PFSK-1 (cell line): ENCODE measurements around the gene NR4A3.

ENCODE experiments used
- FOXP2 ChIP-seq: optimal IDR thresholded peaks from 2 replicates; pipeline ENCODE3; 2011; ENCODE audit warnings: borderline replicate concordance, control low read depth, inconsistent platforms; ENCODE audit not compliant: insufficient read depth; ENCODE audit errors: extremely low read length, extremely low read depth
- POLR2AphosphoS5 ChIP-seq: IDR thresholded peaks from 2 replicates; pipeline ENCODE4 v1.6.1; 2012; ENCODE audit warnings: low read depth, mild to moderate bottlenecking, control low read depth, low read length, moderate library complexity
- SIN3A ChIP-seq: IDR thresholded peaks from 2 replicates; pipeline ENCODE4 v1.6.1; 2012; ENCODE audit warnings: mild to moderate bottlenecking, low read length, moderate library complexity, borderline replicate concordance; ENCODE audit not compliant: insufficient read depth
- TAF1 ChIP-seq: IDR thresholded peaks from 2 replicates; pipeline ENCODE4 v1.6.1; 2012; ENCODE audit warnings: low read length, control low read depth, borderline replicate concordance; ENCODE audit not compliant: insufficient read depth
- TF ChIP-seq, protein P1 (sequence below), 2 experiments: IDR thresholded peaks; 2 replicates each; pipeline versions ENCODE4 v1.6.1 to v1.8.0; 2011 to 2012; ENCODE audit warnings: low read depth in 2 of 2, low read length in 2 of 2, control low read depth in 1 of 2, inconsistent platforms in 1 of 2, mild to moderate bottlenecking in 1 of 2, moderate library complexity in 1 of 2; ENCODE audit not compliant: insufficient read depth in 1 of 2

The NR4A3 gene

GRCh38 chr9:99905833-99906402, 84.2 kb downstream of the NR4A3 start:
- TF ChIP-seq POLR2AphosphoS5 (no peak), TAF1 (no peak), FOXP2 (no peak), SIN3A (no peak)
- TF ChIP-seq, protein P1, sequence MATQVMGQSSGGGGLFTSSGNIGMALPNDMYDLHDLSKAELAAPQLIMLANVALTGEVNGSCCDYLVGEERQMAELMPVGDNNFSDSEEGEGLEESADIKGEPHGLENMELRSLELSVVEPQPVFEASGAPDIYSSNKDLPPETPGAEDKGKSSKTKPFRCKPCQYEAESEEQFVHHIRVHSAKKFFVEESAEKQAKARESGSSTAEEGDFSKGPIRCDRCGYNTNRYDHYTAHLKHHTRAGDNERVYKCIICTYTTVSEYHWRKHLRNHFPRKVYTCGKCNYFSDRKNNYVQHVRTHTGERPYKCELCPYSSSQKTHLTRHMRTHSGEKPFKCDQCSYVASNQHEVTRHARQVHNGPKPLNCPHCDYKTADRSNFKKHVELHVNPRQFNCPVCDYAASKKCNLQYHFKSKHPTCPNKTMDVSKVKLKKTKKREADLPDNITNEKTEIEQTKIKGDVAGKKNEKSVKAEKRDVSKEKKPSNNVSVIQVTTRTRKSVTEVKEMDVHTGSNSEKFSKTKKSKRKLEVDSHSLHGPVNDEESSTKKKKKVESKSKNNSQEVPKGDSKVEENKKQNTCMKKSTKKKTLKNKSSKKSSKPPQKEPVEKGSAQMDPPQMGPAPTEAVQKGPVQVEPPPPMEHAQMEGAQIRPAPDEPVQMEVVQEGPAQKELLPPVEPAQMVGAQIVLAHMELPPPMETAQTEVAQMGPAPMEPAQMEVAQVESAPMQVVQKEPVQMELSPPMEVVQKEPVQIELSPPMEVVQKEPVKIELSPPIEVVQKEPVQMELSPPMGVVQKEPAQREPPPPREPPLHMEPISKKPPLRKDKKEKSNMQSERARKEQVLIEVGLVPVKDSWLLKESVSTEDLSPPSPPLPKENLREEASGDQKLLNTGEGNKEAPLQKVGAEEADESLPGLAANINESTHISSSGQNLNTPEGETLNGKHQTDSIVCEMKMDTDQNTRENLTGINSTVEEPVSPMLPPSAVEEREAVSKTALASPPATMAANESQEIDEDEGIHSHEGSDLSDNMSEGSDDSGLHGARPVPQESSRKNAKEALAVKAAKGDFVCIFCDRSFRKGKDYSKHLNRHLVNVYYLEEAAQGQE (IDR thresholded peaks at IDR 0.05; ENCODE audit: insufficient read depth in 1 of 2, low read depth in 2 of 2, low read length in 2 of 2) = no peak

GRCh38 chr9:99906403-99907207, 84.9 kb downstream of the NR4A3 start, which contains the start of gene STX17:
STX17 (plus strand) TSS chr9:99906654; CDS start chr9:99915240, 8,586 bp downstream.
- TF ChIP-seq SIN3A (no peak), POLR2AphosphoS5 (peak; percentile 71), TAF1 (0 out of 2 replicates have a peak, but pooled peaks have one; percentile 26)

GRCh38 chr9:99907208-99907532, 85.5 kb downstream of the NR4A3 start:
- TF ChIP-seq FOXP2 (no peak), TAF1 (no peak), SIN3A (no peak), POLR2AphosphoS5 (no peak)
- TF ChIP-seq, protein P1 (IDR thresholded peaks at IDR 0.05; ENCODE audit: insufficient read depth in 1 of 2, low read depth in 2 of 2, low read length in 2 of 2) = no peak

DNA sequence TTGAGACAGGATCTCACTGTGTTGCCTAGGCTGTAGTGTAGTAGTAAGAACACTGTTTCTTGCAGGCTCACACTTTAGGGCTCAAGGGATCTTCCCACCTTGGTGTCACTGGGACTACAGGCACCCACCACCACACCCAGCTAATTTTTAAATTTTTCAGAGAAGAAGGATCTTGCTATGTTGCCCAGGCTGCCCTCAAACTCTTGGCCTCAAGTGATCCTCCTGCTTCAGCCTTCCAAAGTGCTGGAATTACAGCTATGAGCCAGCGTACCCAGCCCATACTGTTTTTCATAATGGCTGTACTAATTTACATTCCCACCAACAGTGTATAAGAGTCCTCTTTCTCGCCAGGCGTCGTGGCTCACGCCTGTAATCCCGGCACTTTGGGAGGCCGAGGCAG, 89.9 kb downstream of the NR4A3 start:
- TF ChIP-seq TAF1 (no peak), FOXP2 (no peak), POLR2AphosphoS5 (no peak), SIN3A (no peak)
- TF ChIP-seq, protein P1 (IDR thresholded peaks at IDR 0.05; ENCODE audit: insufficient read depth in 1 of 2, low read depth in 2 of 2, low read length in 2 of 2) = no peak
